NOMO-1 treated with dmso at 0.1 percent for 144 hours (cell line): ENCODE results near the gene TMEM126A.
A peak's percentile ranks its signal among the peaks of the same experiment; 100 is the strongest.
"Not testable (repeated sequence)": the region's sequence is repeated elsewhere in the genome, so short reads cannot be mapped to it uniquely, and the experiment has no call there.

Experiments
- DNase-seq: peaks from one replicate; lab custom pipeline; 2025; ENCODE audit not compliant: unreplicated experiment; lab: John Stamatoyannopoulos, UW

Gene TMEM126A

GRCh38 chr11:85656777-85657176 lies 9.0 kb downstream of the TMEM126A start:
- no peak for DNase-seq

GRCh38 chr11:85658180-85658579 lies 10.4 kb downstream of the TMEM126A start:
- no peak for DNase-seq

- DNase-seq, result no peak
These were observed 14.4 kb downstream of the TMEM126A start for GRCh38 chr11:85661972-85662664.

DNA sequence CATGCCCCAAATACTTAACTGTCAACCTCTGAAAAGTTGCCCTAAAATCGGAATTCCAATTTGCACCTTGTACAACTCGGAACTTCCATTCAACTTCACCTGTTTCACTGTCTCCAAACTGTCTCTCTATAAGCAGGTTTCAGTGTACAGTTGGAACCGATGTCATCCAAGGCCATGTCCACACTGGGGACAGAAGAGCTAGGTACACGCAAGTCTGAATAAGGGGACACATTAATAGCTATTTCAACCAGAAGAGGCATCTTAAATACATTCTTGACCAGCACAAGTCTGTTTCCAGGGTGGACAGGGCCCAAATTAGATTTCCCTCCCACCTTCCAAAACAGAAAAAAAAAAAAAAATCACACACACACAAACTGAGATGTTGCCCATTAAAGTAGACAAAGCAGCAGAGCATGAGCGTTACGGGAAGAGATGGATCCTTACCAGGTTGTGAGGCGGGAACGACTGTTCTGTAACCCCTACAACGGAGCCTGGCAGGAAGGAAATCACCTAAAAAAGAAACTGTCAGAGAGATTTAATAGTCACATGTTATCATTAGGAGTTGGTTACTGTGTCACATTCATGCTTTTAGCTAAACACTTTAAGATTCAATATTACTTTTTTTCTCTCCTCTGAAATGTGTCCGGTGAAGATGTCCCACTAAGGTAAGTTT lies 15.4 kb downstream of the TMEM126A start:
- DNase-seq, result no peak

GRCh38 chr11:85663753-85664614 lies 16.2 kb downstream of the TMEM126A start:
- DNase-seq, result peak; percentile 65

DNA sequence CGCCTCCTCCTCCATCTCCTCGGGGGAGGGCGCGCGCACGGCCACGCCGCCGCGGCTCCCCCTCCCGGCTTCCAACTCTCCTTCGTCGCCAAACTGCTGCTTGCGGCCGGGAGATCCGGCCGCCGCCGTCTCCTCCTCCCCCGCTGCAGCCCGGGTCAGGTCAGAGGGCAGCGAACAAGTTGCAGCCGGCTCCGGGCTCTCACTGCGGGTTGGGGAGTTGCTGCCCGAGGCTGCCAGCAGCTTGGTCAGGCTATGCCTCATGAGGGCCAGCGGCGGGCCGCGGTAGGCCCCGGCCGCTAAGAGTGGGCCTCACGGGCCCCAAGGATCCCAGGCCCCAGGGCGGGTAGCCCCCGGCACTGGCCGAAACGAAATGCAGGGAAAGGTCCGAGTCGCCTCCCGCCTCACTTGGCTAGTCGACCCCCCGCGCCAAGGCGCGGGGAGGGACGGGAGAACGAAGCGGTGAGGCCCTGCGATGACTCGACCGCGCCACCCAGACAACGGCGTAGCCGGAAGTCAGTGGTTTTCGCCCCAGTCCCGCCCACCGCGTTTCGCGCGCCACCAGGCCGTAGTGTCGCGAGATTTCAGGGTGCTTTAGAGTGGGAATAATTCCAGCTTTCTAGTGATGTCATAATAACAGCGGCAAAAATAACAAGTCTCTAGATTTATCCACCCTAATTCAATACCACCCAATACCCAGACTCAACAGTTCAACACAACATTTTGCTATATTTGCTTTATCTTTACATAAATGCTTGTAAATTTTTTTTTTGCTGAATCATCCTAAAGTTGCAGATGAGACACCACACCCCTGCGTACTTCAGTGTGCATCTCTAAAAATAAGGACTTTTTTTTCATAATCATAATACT lies 17.1 kb downstream of the TMEM126A start, which contains the start of gene CREBZF:
CREBZF (minus strand) TSS at position 515 of the 867 bp plus-strand sequence; CDS start at position 261, 254 bp downstream.
- peak; percentile 93 for DNase-seq

GRCh38 chr11:85665733-85666132 lies 18.0 kb downstream of the TMEM126A start:
- no peak for DNase-seq

GRCh38 chr11:85666687-85667086 lies 18.9 kb downstream of the TMEM126A start:
- DNase-seq, result no peak

DNA sequence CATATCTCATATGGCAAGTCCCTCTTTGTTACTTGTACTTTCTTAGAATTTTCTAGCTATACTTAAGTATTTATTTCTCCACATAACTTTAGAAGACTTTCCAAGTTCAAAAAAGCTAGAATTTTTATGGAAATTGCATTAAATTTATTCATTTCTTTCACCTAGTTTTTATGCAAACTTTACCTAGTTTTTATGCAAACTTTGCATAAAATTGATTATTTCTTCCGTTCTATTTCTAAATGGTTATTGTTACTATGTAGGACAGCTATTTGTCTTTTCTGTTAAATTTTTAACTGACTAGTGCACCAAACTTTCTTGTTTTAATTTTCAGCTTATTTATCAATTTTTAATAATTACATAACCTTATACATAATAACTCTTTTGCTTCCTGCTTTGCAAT lies 20.4 kb downstream of the TMEM126A start:
- no peak for DNase-seq

DNA sequence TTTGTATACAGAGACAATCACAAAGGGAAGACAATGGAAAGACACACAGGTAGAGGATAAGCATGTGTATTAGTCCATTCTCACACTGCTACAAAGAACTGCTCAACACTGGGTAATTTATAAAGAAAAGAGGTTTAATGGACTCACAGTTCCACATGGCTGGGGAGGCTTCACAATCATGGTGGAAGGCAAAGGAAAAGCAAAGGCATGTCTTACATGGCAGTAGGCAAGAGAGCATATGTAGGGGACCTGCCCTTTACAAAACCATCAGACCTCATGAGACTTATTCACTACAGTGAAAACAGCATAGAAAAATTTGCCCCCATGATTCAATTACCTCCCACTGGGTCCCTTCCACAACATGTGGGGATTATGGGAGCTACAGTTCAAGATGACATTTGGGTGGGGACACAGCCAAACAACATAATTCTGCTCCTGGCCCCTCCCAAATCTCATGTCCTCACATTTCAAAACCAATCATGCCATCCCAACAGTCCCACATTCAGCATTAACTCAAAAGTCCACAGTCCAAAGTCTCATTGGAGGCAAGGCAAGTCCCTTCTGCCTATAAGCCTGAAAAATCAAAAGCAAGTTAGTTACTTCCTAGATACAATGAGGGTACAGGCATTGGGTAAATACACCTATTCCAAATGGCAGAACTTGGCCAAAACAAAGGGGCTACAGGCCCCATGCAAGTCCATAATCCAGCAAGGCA lies 23.3 kb downstream of the TMEM126A start:
- DNase-seq, result not testable (repeated sequence)

DNA sequence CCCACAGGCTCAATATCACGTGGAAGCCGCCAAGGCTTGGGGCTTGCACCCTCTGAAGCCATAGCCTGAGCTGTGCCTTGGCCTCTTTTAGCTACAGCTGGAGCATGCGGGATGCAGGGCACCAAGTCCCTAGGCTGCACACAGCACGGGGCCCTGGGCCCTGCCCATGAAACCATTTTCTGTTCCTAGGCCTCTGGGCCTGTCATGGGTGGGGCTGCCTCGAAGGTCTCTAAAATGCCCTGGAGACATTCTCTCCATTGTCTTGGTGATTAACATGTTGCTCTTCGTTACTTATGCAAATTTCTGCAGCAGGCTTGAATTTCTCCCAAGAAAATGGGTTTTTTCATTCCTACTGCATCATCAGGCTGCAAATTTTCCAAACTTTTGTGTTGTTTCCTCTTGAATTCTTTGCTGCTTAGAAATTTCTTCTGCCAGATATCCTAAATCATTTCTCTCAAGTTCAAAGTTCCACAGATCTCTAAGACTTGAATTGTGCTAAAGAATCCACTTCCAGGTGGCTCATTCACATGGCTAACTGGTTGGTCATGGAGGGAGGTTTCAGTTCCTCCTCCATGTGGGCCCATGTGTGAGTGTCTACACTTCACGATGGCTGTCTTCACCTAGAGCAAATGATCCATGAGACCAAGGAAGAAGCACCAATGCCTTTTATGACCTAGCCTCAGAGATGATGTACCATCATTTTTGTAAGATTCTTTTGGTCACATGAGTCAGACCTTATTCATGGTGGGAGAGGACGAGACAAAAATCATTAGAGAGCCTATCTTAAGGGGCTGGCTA lies 24.5 kb downstream of the TMEM126A start:
- no peak for DNase-seq

DNA sequence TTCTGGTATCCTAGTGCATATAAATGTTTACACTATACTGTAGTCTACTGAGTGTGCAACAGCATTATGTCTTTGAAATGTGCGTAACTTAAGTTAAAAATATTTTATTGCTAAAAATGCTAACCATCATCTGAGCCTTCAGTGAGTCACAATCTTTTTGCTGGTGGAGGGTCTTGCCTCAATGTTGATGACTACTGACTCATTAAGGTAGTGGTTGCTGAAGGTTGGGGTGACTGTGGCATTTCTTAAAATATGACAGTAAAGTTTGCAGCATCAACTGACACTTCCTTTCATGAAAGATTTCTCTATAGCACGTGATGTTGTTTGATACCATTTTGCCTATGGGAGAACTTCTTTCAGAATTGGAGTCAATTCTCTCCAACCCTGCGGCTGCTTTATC lies 25.6 kb downstream of the TMEM126A start:
- no peak for DNase-seq

DNA sequence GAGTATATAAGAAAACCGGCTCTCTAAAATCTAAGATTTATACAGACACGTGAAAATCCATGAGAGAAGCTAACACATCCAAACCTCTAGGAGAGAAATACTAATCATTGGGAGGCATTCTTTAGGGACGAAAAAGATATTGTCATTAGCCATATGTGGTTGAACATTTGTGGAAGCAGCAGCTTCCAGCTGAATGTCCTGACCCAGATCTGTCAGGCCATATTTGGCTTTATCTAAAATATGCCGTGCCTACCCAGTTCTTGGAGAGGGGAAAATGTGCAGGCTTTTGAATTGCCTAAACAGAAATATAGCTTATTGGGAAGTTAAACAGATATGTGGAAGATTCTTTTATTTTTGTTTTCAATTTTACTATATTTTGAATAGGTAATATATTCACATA lies 31.8 kb downstream of the TMEM126A start:
- no peak for DNase-seq

DNA sequence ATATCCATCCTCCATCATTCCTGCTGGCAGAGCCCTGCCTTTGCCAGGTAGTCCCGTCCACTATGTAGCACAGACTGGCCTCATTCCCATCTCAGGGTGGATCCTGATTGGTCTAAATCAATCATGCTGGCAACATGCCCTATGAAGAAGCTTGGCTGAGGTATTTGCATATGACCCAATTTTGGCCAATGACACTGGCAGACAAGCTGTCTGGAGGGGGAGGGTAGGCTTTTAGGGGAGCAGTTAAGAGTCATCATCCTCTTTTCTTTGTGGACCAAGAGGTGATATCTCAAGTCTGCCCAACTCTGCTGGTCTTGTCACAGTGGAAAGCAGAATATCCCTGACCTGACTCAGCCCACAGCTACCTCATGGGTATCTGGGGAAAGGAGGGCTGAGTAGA lies 33.1 kb downstream of the TMEM126A start:
- no peak for DNase-seq

DNA sequence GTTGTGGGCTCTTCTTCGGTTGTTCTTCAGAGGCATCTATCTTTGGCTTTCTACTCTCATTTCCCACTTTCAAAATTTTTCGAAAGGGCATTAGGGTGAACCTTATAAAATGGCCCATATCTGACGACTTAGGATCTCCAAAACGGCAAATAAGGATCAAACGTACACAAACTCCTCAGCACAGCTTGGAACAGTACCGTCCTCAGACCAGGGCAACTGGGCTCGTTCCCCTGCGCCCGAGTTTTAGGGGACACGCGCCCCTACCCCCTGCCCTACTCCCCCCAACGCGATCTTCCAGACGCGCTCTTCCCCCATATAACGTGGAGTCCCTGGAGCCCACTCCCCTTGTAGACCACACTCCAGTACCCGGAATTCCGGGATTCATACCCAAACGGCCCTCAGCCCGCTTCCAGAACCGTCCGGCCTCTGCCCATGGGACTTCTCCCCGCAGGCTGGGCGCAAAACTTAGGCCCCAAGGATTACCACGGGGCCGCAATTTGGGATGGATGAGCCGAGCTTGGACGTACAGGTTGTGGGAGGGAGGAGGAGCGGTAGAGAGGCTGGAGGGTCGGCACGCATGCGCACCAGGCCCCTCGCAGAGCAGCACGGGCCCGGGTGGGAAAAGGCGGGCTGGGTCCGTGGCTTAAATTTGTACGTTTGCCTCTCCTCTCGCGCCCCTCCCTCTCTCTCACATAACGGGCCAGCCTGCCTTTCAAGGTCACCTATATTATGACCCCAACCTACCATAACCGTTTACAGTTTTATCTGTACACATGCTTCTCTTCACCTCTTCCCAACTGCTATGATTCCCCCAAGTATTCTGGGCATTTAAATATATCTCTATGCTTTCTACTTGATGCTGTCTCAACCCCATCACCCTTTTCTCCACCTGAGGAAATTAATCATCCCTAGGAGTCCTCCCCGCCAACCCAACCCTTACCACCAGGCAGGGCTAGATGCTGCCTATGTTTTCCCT lies 34.9 kb downstream of the TMEM126A start:
- DNase-seq, result no peak

- DNase-seq, result no peak
These were observed 37.5 kb downstream of the TMEM126A start for GRCh38 chr11:85685125-85685819.

- no peak for DNase-seq
These were observed 38.2 kb downstream of the TMEM126A start, which contains the start of gene CCDC89 for GRCh38 chr11:85685820-85686459. TSS of gene CCDC89 (minus strand) at chr11:85686195. CDS start at chr11:85686130, 65 bp downstream.
